Keratinocyte (primary cell): ENCODE measurements around the gene CPNE4. TPM values are rescaled to one million over a fixed set of nuclear protein-coding genes. Genes with fewer than 3 reads are reported as not detected.

Source experiments
- DNase-seq: peaks from one replicate; pipeline ENCODE4 v3.0.0-alpha.2; 2011; ENCODE audit warnings: low read depth, missing footprints, low spot score
- FAIRE-seq: peaks from 2 replicates; lab custom pipeline; 2011; peaks lifted over from hg19 to GRCh38; lab: Jason Lieb, UNC
- H2AFZ ChIP-seq: 2 replicates; pipeline ENCODE4 v1.6.0; 2012; ENCODE audit warnings: low read length, control low read depth, inconsistent platforms; ENCODE audit not compliant: control insufficient read depth
- H3K27ac ChIP-seq: 2 replicates; pipeline ENCODE4 v1.5.1; 2011; ENCODE audit warnings: low read length; ENCODE audit not compliant: control insufficient read depth, insufficient read depth
- H3K27me3 ChIP-seq: 3 replicates; pipeline ENCODE4 v1.6.0; 2011; ENCODE audit warnings: low read length; ENCODE audit not compliant: control insufficient read depth, insufficient read depth; ENCODE audit errors: extremely low read depth
- H3K36me3 ChIP-seq, 2 experiments: 2 replicates in 1 of 2; 3 replicates in 1 of 2; pipeline ENCODE4 v1.5.1; 2011; ENCODE audit warnings: low read length in 2 of 2, mild to moderate bottlenecking in 1 of 2; ENCODE audit not compliant: control insufficient read depth in 2 of 2, insufficient read depth in 2 of 2; ENCODE audit errors: extremely low read depth in 1 of 2
- H3K4me1 ChIP-seq: 3 replicates; pipeline ENCODE4 v1.5.1; 2011; ENCODE audit warnings: low read length; ENCODE audit not compliant: control insufficient read depth, insufficient read depth; ENCODE audit errors: extremely low read depth
- H3K4me2 ChIP-seq: 3 replicates; pipeline ENCODE4 v1.6.0; 2011; ENCODE audit warnings: low read depth, low read length; ENCODE audit not compliant: control insufficient read depth, insufficient read depth; ENCODE audit errors: extremely low read depth
- H3K4me3 ChIP-seq, 3 experiments: fragments of 200-600 bp in 1 of 3; sonication (generic) in 1 of 3; 2 replicates in 2 of 3; 3 replicates in 1 of 3; pipeline ENCODE4 v1.5.1; 2011 to 2016; ENCODE audit warnings: low read length in 3 of 3, mild to moderate bottlenecking in 3 of 3, control low read depth in 2 of 3, inconsistent platforms in 1 of 3, low read depth in 1 of 3, mixed read lengths in 1 of 3, mixed run types in 1 of 3, moderate library complexity in 1 of 3; ENCODE audit not compliant: control insufficient read depth in 2 of 3, insufficient read depth in 2 of 3; ENCODE audit errors: extremely low read depth in 1 of 3
- H3K79me2 ChIP-seq: 2 replicates; pipeline ENCODE4 v1.6.0; 2012; ENCODE audit warnings: low read length; ENCODE audit not compliant: control insufficient read depth, insufficient read depth
- H3K9ac ChIP-seq: 3 replicates; pipeline ENCODE4 v1.6.0; 2011; ENCODE audit warnings: low read length; ENCODE audit not compliant: control insufficient read depth, insufficient read depth; ENCODE audit errors: extremely low read depth
- H3K9me1 ChIP-seq: 3 replicates; pipeline ENCODE4 v1.6.0; 2011; ENCODE audit warnings: low read length; ENCODE audit not compliant: control insufficient read depth, insufficient read depth; ENCODE audit errors: extremely low read depth
- H3K9me3 ChIP-seq: 2 replicates; pipeline ENCODE4 v1.5.1; 2012; ENCODE audit warnings: low read depth, low read length; ENCODE audit not compliant: control insufficient read depth
- H4K20me1 ChIP-seq: 3 replicates; pipeline ENCODE4 v1.6.0; 2011; ENCODE audit warnings: low read length; ENCODE audit not compliant: control insufficient read depth, insufficient read depth; ENCODE audit errors: extremely low read depth
- EZH2 ChIP-seq: IDR thresholded peaks from one replicate; pipeline ENCODE4 v1.6.1; 2012; ENCODE audit warnings: inconsistent platforms, mild to moderate bottlenecking, low read length, moderate library complexity
- dilution Hi-C: fragments of 300-500 bp; cut with MboI; formaldehyde crosslinking; loops from one replicate; pipeline ENCODE4 v1.7.0; 2020; ENCODE audit warnings: low sequenced_read_pairs; ENCODE audit not compliant: extremely low pct_ligation_motif_present
- polyA plus RNA-seq, 5 experiments: library from polyadenylated mRNA; depleted of rRNA in 3 of 5; stranded (reverse) in 3 of 5; stranded (forward) in 1 of 5; unstranded in 1 of 5; fragments of >200 nt; gene quantifications; 1 replicate in 1 of 5; 2 replicates in 3 of 5; 3 replicates in 1 of 5; pipeline versions ENCODE4 v1.2.1 to v1.2.3, GENCODE V29; 2011 to 2012; ENCODE audit warnings: missing spikeins in 2 of 5, low read depth in 1 of 5, low replicate concordance in 1 of 5
- TF ChIP-seq, protein P1 (sequence below), 3 experiments: IDR thresholded peaks in 1 of 3; conservative IDR thresholded peaks in 1 of 3; optimal IDR thresholded peaks in 1 of 3; 2 replicates in 2 of 3; 3 replicates in 1 of 3; pipeline versions ENCODE3 to v1.5.1; 2011; ENCODE audit warnings: low read length in 3 of 3, mild to moderate bottlenecking in 3 of 3, moderate library complexity in 2 of 3, control low read depth in 1 of 3, inconsistent platforms in 1 of 3; ENCODE audit not compliant: insufficient read depth in 2 of 3; ENCODE audit errors: extremely low read depth in 1 of 3

CPNE4 gene
- polyA plus RNA-seq, 1 donor (not counting 4 experiments of a cell fraction or from before 2014, with no cell fraction given): 0.08 TPM

DNA sequence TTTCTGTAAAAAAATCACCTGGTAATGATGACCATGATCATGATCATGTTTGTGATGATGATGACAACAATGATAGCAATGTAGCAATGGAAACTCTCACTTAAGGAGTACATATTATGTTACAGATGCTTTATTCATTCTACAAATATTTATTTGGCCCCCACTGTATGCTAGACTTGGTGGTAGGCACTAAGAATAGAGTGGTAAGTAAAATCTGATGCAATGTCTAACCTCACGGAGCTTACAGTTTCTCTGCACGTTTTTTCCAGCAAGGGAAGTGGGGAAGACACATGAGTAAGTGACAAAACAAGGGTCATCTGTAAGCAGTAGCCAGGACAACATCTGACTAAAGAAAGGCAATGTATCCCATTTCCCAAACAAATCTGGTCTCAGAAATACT, 332.7 kb downstream of the CPNE4 start:
- no peak for FAIRE-seq
- Histone ChIP-seq H2AFZ (no peak overlapping the region), H4K20me1 (no peaks in the 10 kb centered on the region), H3K27ac (no peak overlapping the region), H3K27me3 (no peaks in the 10 kb centered on the region), H3K9ac (no peak overlapping the region), H3K4me2 (no peak overlapping the region), H3K36me3 (no peaks in the 10 kb centered on the region), H3K9me1 (no peaks in the 10 kb centered on the region), H3K4me1 (no peaks in the 10 kb centered on the region), H3K9me3 (no peaks in the 10 kb centered on the region), H3K79me2 (no peaks in the 10 kb centered on the region), H3K4me3 (no peak overlapping the region)
- DNase-seq: no peak
- TF ChIP-seq, protein P1, sequence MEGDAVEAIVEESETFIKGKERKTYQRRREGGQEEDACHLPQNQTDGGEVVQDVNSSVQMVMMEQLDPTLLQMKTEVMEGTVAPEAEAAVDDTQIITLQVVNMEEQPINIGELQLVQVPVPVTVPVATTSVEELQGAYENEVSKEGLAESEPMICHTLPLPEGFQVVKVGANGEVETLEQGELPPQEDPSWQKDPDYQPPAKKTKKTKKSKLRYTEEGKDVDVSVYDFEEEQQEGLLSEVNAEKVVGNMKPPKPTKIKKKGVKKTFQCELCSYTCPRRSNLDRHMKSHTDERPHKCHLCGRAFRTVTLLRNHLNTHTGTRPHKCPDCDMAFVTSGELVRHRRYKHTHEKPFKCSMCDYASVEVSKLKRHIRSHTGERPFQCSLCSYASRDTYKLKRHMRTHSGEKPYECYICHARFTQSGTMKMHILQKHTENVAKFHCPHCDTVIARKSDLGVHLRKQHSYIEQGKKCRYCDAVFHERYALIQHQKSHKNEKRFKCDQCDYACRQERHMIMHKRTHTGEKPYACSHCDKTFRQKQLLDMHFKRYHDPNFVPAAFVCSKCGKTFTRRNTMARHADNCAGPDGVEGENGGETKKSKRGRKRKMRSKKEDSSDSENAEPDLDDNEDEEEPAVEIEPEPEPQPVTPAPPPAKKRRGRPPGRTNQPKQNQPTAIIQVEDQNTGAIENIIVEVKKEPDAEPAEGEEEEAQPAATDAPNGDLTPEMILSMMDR (optimal IDR thresholded peaks at IDR 0.05 in 1 of 3, IDR thresholded peaks at IDR 0.05 in 1 of 3, conservative IDR thresholded peaks at IDR 0.05 in 1 of 3; ENCODE audit: extremely low read depth in 1 of 3, insufficient read depth in 2 of 3, low read length in 3 of 3): no peak
- TF ChIP-seq EZH2: no peak
- dilution Hi-C loops: no loop called here

DNA sequence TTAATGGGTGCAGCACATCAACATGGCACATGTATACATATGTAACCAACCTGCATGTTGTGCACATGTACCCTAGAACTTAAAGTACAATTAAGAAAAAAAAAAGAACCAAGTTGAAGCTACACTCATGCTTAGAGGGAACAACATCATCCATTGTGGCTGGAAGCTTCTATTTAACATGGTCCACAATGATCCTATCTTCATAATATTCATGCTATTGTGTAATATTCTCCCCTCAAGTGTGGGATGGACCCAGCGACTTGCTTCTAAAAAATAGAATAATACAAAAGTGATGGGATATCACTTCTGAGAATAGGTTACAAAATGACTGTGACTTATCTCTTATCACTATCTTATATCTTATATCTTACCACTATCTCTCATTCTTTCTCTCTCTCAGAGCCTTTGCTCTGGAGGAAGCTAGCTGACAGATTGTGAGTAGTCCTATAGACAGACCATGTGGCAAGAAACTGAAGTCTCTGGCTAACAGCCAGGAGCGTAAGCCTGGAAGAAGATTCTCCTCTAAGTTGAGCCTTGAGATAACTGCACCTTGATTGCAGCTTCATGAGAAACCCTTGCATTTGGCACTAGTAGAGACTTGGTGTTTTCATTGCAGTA, 333.6 kb downstream of the CPNE4 start:
- Histone ChIP-seq H3K4me3 (no peak overlapping the region), H3K4me1 (no peaks in the 10 kb centered on the region), H3K9ac (no peak overlapping the region), H3K27me3 (no peaks in the 10 kb centered on the region), H3K36me3 (no peaks in the 10 kb centered on the region), H3K9me3 (no peaks in the 10 kb centered on the region), H3K4me2 (no peak overlapping the region), H3K79me2 (no peaks in the 10 kb centered on the region), H3K9me1 (no peaks in the 10 kb centered on the region), H4K20me1 (no peaks in the 10 kb centered on the region), H3K27ac (no peak overlapping the region), H2AFZ (no peak overlapping the region)
- DNase-seq (no peak), FAIRE-seq (no peak)
- dilution Hi-C loops: no loop called here
- no peak for TF ChIP-seq EZH2
- TF ChIP-seq, protein P1 (optimal IDR thresholded peaks at IDR 0.05 in 1 of 3, IDR thresholded peaks at IDR 0.05 in 1 of 3, conservative IDR thresholded peaks at IDR 0.05 in 1 of 3; ENCODE audit: extremely low read depth in 1 of 3, insufficient read depth in 2 of 3, low read length in 3 of 3): no peak
